Activated naive CD8-positive, alpha-beta T cell (primary cell): ENCODE measurements around the gene IMMP2L.
"Not testable (repeated sequence)": the region's sequence is repeated elsewhere in the genome, so short reads cannot be mapped to it uniquely, and the experiment has no call there.

ENCODE experiments used
- H3K27ac Mint-ChIP-seq: one replicate; pipeline ENCODE4 v1.8.0; 2021; ENCODE audit warnings: mixed read lengths
- H3K27me3 Mint-ChIP-seq: one replicate; pipeline ENCODE4 v1.8.0; 2021; ENCODE audit warnings: mixed read lengths
- H3K36me3 Mint-ChIP-seq: one replicate; pipeline ENCODE4 v1.8.0; 2021; ENCODE audit warnings: mixed read lengths
- H3K4me1 Mint-ChIP-seq: one replicate; pipeline ENCODE4 v1.8.0; 2021; ENCODE audit warnings: low read depth, mixed read lengths
- H3K4me3 Mint-ChIP-seq: one replicate; pipeline ENCODE4 v1.8.0; 2021; ENCODE audit warnings: mild to moderate bottlenecking, mixed read lengths
- H3K9me3 Mint-ChIP-seq: one replicate; pipeline ENCODE4 v1.8.0; 2021; ENCODE audit warnings: low read depth, mixed read lengths

The IMMP2L gene

DNA sequence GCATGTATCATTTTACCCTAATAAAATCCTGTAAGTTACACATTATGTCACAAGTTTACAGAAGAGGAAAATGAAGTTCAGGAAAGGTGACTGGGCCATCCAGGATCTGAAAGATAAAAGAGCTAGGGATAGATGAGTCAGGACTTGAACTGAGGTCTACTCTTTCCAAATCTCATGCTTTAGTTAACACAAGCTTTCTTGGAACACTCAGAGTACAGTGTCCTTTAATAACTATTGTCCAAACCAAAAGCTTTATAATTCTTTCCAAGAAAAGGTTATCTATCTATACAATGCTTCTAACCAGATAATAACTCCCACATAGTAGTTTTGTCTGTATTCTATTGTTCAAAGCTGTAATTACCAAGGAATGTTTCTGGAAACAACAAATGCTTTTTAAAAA is 306.7 kb downstream of the IMMP2L start:
- peaks cover 12% of the 10 kb centered on the region for H3K36me3 Mint-ChIP-seq
- no peaks in the 10 kb centered on the region for H3K9me3 Mint-ChIP-seq
- H3K4me3 Mint-ChIP-seq = no peak overlapping the region
- no peaks in the 10 kb centered on the region for H3K27me3 Mint-ChIP-seq
- no peaks in the 10 kb centered on the region for H3K4me1 Mint-ChIP-seq
- no peak overlapping the region for H3K27ac Mint-ChIP-seq

DNA sequence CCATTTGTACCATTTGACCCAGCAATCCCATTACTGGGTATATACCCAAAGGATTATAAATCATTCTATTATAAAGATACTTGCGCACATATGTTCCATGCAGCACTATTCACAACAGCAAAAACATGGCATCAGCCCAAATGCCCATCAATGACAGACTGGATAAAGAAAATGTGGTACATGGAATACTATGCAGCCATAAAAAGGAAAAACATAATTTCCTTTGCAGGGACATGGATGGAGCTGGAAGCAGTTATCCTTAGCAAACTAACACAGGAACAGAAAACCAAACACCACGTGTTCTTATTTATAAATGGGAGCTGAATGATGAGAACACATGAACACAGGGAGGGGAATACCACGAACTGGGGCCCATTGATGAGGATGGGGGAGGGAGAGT is 310.9 kb downstream of the IMMP2L start:
- not testable (repeated sequence) for H3K4me3 Mint-ChIP-seq, H3K27me3 Mint-ChIP-seq, H3K4me1 Mint-ChIP-seq, H3K9me3 Mint-ChIP-seq, H3K27ac Mint-ChIP-seq
- peaks cover 14% of the 10 kb centered on the region for H3K36me3 Mint-ChIP-seq

DNA sequence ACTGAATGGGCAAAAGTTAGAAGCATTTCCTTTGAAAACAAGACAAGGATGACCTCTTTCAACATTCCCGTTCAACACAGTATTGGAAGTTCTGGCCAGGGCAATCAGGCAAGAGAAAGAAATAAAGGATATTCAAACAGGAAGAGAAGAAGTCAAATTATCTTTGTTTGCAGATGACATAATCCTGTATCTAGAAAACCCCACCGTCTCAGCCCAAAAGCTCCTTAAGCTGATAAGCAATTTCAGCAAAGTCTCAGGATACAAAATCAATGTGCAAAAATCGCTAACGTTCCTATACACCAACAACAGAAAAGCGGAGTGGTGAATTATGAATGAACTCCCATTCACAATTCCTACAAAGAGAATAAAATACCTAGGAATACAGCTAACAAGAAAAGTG is 312.5 kb downstream of the IMMP2L start:
- not testable (repeated sequence) for H3K27me3 Mint-ChIP-seq, H3K4me3 Mint-ChIP-seq, H3K9me3 Mint-ChIP-seq, H3K27ac Mint-ChIP-seq, H3K4me1 Mint-ChIP-seq
- H3K36me3 Mint-ChIP-seq = peaks cover 14% of the 10 kb centered on the region

DNA sequence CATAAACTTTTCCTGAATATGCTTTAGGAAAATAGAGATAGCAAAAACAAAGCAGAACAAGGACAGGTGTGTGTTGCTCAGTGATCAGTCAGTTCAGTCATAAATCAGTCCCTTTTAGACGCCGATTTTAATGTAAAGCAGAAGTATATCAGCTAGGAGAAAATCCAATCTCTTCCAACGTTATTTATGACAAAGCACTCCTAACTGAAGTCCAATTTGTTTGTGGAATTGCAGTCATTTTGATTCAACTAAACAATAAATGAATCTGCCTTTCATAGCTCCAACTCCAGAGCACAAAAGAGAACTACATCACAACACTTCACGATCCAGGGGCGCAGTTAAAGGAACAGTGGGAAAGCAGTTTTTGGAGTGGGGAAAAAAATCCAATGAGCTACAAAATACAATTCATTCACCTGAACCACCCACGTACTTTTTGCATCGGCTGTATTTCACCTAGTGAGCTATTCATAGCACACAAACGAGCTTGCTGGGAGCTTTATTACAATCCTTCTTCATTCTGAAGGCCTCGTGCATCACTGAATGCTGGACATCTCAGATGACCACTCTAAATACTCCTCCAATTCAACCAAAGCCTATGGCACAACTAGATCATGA is 320.0 kb downstream of the IMMP2L start:
- H3K27ac Mint-ChIP-seq = no peak overlapping the region
- H3K9me3 Mint-ChIP-seq = no peaks in the 10 kb centered on the region
- peaks cover 6% of the 10 kb centered on the region for H3K4me1 Mint-ChIP-seq
- no peaks in the 10 kb centered on the region for H3K36me3 Mint-ChIP-seq
- no peak overlapping the region for H3K4me3 Mint-ChIP-seq
- no peaks in the 10 kb centered on the region for H3K27me3 Mint-ChIP-seq

DNA sequence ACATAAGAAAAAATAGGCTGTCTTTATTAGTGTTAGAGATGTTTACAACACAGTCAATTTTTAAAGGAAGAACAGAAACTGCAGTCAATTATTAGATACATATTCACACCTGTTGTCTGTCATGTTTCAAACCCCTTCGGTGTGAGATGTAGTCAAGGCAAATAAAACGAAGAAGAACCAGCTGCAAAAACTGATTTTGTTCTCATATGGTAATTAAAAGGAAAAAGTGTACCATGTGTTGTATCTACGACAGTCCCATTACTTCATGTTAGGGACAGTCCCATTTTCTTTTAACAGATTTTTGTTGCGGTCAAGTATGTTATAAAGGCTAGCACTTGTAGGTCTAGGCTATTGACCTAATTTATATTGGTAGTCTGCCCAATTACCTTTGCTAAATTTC is 321.9 kb downstream of the IMMP2L start:
- H3K9me3 Mint-ChIP-seq = no peaks in the 10 kb centered on the region
- H3K4me1 Mint-ChIP-seq = peaks cover 6% of the 10 kb centered on the region
- H3K36me3 Mint-ChIP-seq = peaks cover 9% of the 10 kb centered on the region
- no peak overlapping the region for H3K4me3 Mint-ChIP-seq
- no peak overlapping the region for H3K27ac Mint-ChIP-seq
- H3K27me3 Mint-ChIP-seq = no peaks in the 10 kb centered on the region

DNA sequence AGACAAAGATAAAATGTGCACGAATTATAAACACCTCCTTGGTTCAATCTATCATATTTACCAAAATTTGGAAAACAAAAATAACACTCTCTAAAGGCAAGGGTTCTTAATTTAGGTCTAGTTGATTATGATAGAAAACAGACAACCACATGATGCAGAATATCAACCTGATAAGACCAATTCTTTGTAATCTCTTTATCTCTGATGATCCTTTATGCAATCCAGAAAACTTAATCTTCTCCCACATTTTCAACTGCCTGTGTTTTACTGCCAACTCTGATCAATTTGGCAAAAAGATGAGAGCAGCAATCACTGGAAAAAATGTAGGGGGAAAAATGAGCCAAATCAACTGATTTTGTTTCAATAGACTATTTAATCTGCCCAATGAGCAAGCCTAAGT is 322.9 kb downstream of the IMMP2L start:
- Mint-ChIP-seq H3K4me3 (no peak overlapping the region), H3K36me3 (peaks cover 10% of the 10 kb centered on the region), H3K9me3 (no peaks in the 10 kb centered on the region), H3K27me3 (no peaks in the 10 kb centered on the region), H3K4me1 (peaks cover 6% of the 10 kb centered on the region), H3K27ac (no peak overlapping the region)

DNA sequence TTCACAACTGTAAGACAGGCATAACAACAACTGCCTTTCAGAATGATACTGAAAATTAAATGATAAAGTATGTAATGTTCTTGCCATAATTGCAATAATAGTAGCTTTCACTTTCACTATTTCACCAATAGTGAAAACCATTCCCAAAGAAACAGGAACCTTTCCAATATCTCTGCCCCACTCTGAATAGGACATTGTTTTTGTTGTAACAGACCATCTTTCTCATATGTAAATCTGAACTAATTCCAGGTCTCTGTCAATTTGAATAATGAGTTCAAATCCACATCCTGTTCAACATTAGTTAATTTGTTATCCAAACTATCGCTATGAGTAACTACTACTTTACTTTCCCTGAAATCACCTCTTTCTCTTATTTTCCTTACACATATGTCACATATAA is 323.4 kb downstream of the IMMP2L start:
- H3K27ac Mint-ChIP-seq = no peak overlapping the region
- no peaks in the 10 kb centered on the region for H3K9me3 Mint-ChIP-seq
- H3K36me3 Mint-ChIP-seq = peaks cover 10% of the 10 kb centered on the region
- H3K27me3 Mint-ChIP-seq = no peaks in the 10 kb centered on the region
- H3K4me1 Mint-ChIP-seq = peaks cover 6% of the 10 kb centered on the region
- no peak overlapping the region for H3K4me3 Mint-ChIP-seq

DNA sequence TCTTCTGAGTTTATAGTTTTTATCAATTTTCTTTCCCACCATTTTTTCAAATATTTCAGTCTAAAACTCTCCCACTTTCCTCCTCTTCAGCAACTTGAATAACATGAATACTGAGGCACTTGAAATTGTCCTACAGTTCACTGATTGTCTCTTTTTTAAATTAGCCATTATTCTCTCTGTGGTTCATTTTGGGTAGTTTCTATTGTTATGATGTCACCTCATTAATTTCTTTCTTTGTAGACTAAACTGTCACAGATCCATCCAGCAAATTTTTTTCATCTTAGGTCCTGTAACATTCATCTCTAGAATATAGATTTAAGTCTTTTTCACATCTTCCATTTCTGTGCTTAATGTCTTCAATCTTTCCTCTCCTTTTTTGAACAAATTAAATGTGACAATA is 326.6 kb downstream of the IMMP2L start:
- H3K4me1 Mint-ChIP-seq = peaks cover 12% of the 10 kb centered on the region
- H3K27me3 Mint-ChIP-seq = no peaks in the 10 kb centered on the region

DNA sequence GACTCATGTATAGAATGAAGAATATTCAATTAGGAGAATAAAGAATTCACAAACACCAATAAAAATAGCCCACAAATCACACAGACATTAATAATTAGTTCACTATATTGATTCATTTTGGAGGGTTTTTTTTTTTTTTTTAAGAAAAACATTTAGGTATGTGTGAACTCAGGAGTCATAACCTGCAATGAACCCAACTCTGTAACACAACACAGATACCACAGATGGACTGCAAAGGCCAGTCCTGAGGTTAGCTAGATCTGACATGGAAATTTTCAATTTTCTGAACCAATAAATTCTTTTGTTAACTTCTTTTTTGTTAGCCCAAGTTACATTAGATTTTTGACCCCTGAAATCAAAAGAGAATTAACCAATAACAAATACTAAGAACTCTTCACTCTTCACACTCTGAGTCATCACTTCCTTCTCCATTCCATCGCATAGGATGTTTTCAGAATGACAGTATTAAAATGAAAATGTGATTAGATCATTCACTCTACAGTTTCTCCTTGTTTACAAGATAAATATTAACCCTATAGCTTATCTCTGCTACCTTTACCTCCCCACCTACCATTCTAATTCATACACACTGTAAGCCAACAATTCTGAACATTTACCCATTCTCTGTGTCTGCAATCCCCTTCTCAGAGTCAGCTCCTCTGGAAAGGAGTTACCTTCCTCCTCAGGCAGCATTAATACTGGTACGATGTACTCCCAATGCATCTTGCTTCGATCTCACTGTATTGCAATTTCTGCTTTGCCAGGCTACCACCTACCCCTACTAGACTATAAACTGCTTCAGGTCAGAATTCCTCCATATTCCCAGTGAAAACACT is 329.8 kb downstream of the IMMP2L start:
- peaks cover 6% of the 10 kb centered on the region for H3K4me1 Mint-ChIP-seq
- H3K4me3 Mint-ChIP-seq = no peak overlapping the region
- no peak overlapping the region for H3K27ac Mint-ChIP-seq
- no peaks in the 10 kb centered on the region for H3K27me3 Mint-ChIP-seq
- no peaks in the 10 kb centered on the region for H3K9me3 Mint-ChIP-seq
- peaks cover 12% of the 10 kb centered on the region for H3K36me3 Mint-ChIP-seq

More for the DNA sequence above, 326.6 kb downstream of the IMMP2L start:
- Mint-ChIP-seq H3K4me3 (no peak overlapping the region), H3K27ac (no peak overlapping the region), H3K9me3 (no peaks in the 10 kb centered on the region), H3K36me3 (peaks cover 10% of the 10 kb centered on the region)

DNA sequence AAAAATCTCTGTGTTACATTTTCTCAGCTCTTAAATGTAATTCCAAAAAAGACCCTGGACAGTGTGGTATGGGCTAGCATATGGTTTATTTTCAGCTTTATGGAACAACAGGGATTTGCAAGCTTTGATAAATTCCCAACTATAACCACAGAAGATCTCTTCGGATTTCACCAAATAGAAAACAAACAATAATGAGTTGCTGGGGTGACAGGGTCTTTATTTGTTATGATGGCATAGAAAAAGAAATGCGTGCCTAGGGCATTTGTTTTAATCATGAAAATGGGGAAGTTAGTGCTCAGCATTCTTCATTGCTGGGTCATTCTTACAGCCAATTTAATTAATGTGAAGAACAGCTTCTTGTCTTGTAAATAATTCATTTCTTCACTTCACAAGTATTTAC is 332.4 kb downstream of the IMMP2L start:
- Mint-ChIP-seq H3K36me3 (peaks cover 2% of the 10 kb centered on the region), H3K4me3 (no peak overlapping the region), H3K9me3 (no peaks in the 10 kb centered on the region), H3K27me3 (no peaks in the 10 kb centered on the region), H3K27ac (no peak overlapping the region), H3K4me1 (peaks cover 6% of the 10 kb centered on the region)

DNA sequence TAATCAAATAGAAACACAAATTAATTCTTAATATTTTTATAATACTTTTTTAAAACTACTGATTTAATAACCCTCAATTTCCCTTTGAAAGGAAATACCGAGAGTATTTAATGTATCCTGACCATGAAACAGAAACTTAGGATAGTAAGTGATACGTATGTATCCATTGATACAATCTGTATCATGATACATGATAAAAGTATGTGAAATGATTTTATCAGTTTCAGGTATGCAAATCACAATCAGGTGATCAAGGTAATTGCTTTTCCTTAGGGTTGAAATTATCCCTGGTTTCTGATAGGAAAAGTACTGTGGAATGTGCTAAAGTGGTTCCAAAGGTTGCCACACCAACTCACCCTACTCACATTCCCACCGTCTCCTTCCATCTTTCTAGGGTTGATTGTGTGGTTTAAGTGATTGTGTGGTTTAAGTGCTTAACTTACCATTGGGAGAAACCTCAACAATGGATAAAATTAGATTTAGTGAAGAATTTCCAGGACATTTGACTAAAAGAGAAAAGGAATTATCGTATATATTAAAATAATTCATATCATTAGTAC is 333.0 kb downstream of the IMMP2L start:
- Mint-ChIP-seq H3K4me1 (peaks cover 6% of the 10 kb centered on the region), H3K27ac (no peak overlapping the region), H3K9me3 (no peaks in the 10 kb centered on the region), H3K4me3 (no peak overlapping the region), H3K36me3 (peaks cover 2% of the 10 kb centered on the region), H3K27me3 (no peaks in the 10 kb centered on the region)

DNA sequence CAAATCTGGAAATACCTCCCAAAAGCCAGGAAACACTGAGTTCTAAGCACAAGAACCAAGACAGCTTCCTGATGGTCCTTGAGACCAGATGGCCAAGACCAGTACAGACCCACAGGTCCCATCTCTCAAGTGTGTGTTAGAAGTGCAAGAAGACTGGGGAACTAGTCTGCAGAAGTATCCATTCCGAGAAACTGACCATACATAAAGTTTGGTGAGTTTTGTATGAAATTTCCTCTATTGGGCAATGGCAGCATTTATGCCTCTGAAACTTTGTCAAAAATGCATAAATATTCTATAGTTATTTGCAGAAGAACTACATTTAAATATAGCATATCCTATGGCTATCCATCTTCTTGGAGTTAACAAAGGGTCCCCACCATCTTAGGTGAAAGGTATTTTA is 333.9 kb downstream of the IMMP2L start:
- Mint-ChIP-seq H3K4me3 (no peak overlapping the region), H3K36me3 (peaks cover 2% of the 10 kb centered on the region), H3K4me1 (peaks cover 6% of the 10 kb centered on the region), H3K27ac (no peak overlapping the region), H3K27me3 (no peaks in the 10 kb centered on the region), H3K9me3 (no peaks in the 10 kb centered on the region)

DNA sequence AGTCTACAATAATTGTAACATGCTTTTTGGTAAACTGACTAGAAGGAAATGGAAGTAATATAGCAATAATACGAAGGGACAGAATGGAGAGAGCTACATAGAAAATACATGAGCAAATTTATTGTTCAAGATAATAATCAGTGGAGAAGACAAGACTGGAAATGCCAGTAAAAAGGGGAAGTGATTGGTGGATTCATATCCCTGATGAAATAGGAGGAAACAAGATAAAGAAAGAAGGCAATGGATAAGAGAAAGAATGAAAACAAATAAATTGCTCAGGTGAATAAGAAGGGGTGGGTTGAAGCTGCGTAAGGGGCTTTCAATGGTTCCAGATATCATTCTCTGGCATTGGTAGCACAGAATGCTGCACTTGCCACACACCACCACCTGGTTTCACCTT is 335.5 kb downstream of the IMMP2L start:
- Mint-ChIP-seq H3K4me1 (no peaks in the 10 kb centered on the region), H3K27ac (no peak overlapping the region), H3K9me3 (no peaks in the 10 kb centered on the region), H3K4me3 (no peak overlapping the region), H3K27me3 (no peaks in the 10 kb centered on the region), H3K36me3 (peaks cover 2% of the 10 kb centered on the region)

DNA sequence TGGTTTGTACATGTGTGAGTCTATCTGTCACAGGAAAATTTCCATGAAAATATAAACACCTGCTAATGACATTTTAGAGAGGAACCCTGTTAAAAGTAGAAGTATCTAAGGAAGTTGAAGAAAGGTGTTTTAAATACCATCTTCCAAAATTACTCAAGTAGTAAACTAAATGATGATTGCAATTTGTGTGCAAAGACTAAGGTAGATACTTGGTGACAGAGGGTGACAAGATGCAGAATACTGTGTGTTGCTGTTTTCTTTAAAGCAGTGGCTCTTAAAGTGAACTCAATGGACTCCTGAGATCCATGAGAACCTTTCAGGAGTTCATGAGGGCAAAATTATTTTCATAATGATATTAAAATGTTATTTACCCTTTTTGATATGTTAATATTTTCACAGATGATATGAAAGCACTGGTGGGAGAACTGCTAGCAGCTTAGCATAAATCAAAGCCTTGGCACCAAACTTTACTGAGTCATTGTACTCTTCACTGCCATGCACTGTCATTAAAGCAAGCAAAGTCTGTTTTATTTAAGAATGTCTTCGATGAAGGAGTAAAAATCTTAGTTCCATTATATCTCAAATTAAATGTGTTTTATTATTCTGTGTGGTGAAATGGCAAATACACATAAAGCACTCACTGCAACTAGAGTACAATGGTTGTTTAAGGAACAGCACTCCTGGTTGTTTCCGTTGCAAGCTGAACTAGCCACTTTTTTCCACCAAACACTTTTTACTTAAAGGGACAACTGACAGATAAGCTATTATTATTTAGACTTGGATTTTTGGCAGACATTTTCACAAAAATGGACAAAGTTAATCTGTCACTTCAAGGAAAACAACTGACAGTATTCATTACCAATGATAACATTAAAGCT is 337.7 kb downstream of the IMMP2L start:
- Mint-ChIP-seq H3K9me3 (no peaks in the 10 kb centered on the region), H3K27ac (no peak overlapping the region), H3K4me3 (no peak overlapping the region), H3K27me3 (no peaks in the 10 kb centered on the region), H3K4me1 (no peaks in the 10 kb centered on the region), H3K36me3 (no peaks in the 10 kb centered on the region)

DNA sequence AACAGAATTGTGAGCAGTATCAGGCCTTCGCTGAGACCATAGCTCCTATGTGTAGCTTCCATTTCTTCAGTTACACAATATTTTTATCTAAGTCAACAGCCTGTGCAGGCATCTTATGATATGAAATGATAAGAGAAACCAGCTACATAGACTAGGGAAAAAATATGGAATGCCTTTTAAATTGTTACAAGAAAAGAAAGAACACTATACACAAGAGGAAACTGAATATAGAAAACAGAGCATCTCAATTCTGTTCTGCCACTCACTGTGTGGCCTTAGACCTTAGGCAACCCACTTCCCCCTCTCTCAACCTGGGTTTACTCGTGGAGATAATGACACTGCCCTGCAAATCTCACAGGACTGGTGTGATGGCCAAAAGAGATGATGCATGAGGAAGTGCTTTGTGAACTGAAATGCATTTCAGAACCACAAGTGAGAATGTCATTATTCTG is 338.5 kb downstream of the IMMP2L start:
- Mint-ChIP-seq H3K4me3 (no peak overlapping the region), H3K9me3 (no peaks in the 10 kb centered on the region), H3K36me3 (no peaks in the 10 kb centered on the region), H3K27me3 (no peaks in the 10 kb centered on the region), H3K27ac (no peak overlapping the region), H3K4me1 (no peaks in the 10 kb centered on the region)
